ENCODE data around the gene RASAL2.

DNA sequence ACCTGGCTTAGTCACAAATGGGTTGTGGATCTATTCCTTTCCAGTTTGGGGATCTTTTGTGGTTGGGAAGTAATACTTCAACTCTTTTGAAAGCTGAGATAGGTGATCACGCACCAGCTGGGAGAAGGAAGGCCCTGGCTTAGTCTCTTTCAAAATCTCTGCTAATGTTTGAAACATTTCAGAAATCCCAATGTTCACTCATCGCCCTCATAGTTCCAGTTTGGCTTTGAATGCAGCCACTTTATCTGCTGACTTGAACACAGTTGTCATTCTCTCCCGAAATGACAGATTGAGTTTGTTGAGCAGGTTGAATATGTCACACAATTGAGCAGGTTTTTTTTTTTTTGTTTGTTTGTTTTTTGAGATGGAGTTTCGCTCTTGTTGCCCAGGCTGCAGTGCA is 24.6 kb downstream of the RASAL2 start:
- TF ChIP-seq, protein P1, sequence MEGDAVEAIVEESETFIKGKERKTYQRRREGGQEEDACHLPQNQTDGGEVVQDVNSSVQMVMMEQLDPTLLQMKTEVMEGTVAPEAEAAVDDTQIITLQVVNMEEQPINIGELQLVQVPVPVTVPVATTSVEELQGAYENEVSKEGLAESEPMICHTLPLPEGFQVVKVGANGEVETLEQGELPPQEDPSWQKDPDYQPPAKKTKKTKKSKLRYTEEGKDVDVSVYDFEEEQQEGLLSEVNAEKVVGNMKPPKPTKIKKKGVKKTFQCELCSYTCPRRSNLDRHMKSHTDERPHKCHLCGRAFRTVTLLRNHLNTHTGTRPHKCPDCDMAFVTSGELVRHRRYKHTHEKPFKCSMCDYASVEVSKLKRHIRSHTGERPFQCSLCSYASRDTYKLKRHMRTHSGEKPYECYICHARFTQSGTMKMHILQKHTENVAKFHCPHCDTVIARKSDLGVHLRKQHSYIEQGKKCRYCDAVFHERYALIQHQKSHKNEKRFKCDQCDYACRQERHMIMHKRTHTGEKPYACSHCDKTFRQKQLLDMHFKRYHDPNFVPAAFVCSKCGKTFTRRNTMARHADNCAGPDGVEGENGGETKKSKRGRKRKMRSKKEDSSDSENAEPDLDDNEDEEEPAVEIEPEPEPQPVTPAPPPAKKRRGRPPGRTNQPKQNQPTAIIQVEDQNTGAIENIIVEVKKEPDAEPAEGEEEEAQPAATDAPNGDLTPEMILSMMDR (IDR thresholded peaks at IDR 0.05): no peak
- TF ChIP-seq POLR2AphosphoS5 (IDR thresholded peaks at IDR 0.05): no peak

Data from suprapubic skin (tissue), 3 donors.